CD4-positive, CD25-positive, alpha-beta regulatory T cell (primary cell): Measurements from ENCODE around the gene DZIP1. TPM values are rescaled to one million over a fixed set of nuclear protein-coding genes. Genes with fewer than 3 reads are reported as not detected.

Experiments
- ATAC-seq, 2 donors: fragments of 150-1000 bp; cut with Tn5 transposase; one replicate each; pipeline ENCODE4 v1.10.0; 2021; ENCODE audit warnings: low read depth in 2 of 2, moderate number of reproducible peaks in 2 of 2, moderate library complexity in 1 of 2
- DNase-seq, 3 donors: peaks; one replicate each; pipeline versions ENCODE4 v3.0.0 to v3.0.0-alpha.2; 2012 to 2022; ENCODE audit warnings: mixed read lengths in 1 of 3
- H3K27ac ChIP-seq: one replicate; pipeline ENCODE4 v1.7.0; 2013; ENCODE audit warnings: mild to moderate bottlenecking, low read length; ENCODE audit not compliant: insufficient read depth, poor library complexity, severe bottlenecking
- H3K27me3 ChIP-seq: one replicate; pipeline ENCODE4 v1.7.0; 2013; ENCODE audit warnings: low read length; ENCODE audit not compliant: control insufficient read depth, insufficient read depth
- H3K36me3 ChIP-seq: one replicate; pipeline ENCODE4 v1.7.0; 2013; ENCODE audit warnings: mild to moderate bottlenecking, low read length, moderate library complexity; ENCODE audit not compliant: control insufficient read depth, insufficient read depth
- H3K4me1 ChIP-seq: 2 replicates; pipeline ENCODE4 v1.7.0; 2013; ENCODE audit warnings: mild to moderate bottlenecking, low read length; ENCODE audit not compliant: insufficient read depth, control insufficient read depth, poor library complexity, severe bottlenecking
- H3K4me3 ChIP-seq: one replicate; pipeline ENCODE4 v1.7.0; 2013; ENCODE audit warnings: low read depth, mild to moderate bottlenecking, low read length, moderate library complexity
- H3K9me3 ChIP-seq, 2 experiments: 1 replicate in 1 of 2; 2 replicates in 1 of 2; pipeline ENCODE4 v1.7.0; 2013; ENCODE audit warnings: low read length in 2 of 2, mild to moderate bottlenecking in 1 of 2, moderate library complexity in 1 of 2; ENCODE audit not compliant: control insufficient read depth in 2 of 2
- H3K27ac Mint-ChIP-seq, 3 donors: one replicate each; pipeline ENCODE4 v1.8.0; 2020 to 2022; ENCODE audit warnings: mild to moderate bottlenecking in 3 of 3, mixed read lengths in 3 of 3, moderate library complexity in 2 of 3
- H3K27me3 Mint-ChIP-seq: one replicate; pipeline ENCODE4 v1.8.0; 2022; ENCODE audit warnings: mild to moderate bottlenecking, mixed read lengths
- H3K36me3 Mint-ChIP-seq: one replicate; pipeline ENCODE4 v1.8.0; 2020; ENCODE audit warnings: mixed read lengths
- H3K4me1 Mint-ChIP-seq, 4 donors: one replicate each; pipeline ENCODE4 v1.8.0; 2020 to 2022; ENCODE audit warnings: mixed read lengths in 4 of 4, mild to moderate bottlenecking in 1 of 4
- H3K4me3 Mint-ChIP-seq, 4 donors: one replicate each; pipeline ENCODE4 v1.8.0; 2020 to 2022; ENCODE audit warnings: mild to moderate bottlenecking in 4 of 4, mixed read lengths in 4 of 4, moderate library complexity in 3 of 4
- H3K9me3 Mint-ChIP-seq, 7 donors: one replicate each; pipeline ENCODE4 v1.8.0; 2020 to 2022; ENCODE audit warnings: mixed read lengths in 7 of 7, mild to moderate bottlenecking in 3 of 7, moderate library complexity in 2 of 7
- polyA plus RNA-seq, 4 donors: library from polyadenylated mRNA; unstranded; fragments of 300-500 nt; fragmentation: Illumina TruSeq; gene quantifications; one replicate each; pipeline ENCODE4 v1.2.3, GENCODE V29; 2021
- total RNA-seq: library from RNA; stranded (reverse); gene quantifications from one replicate; pipeline ENCODE4 v1.2.3, GENCODE V29; 2022

DZIP1 gene
- total and polyA plus RNA-seq, 5 donors from 2014 or later = not detected

DNA sequence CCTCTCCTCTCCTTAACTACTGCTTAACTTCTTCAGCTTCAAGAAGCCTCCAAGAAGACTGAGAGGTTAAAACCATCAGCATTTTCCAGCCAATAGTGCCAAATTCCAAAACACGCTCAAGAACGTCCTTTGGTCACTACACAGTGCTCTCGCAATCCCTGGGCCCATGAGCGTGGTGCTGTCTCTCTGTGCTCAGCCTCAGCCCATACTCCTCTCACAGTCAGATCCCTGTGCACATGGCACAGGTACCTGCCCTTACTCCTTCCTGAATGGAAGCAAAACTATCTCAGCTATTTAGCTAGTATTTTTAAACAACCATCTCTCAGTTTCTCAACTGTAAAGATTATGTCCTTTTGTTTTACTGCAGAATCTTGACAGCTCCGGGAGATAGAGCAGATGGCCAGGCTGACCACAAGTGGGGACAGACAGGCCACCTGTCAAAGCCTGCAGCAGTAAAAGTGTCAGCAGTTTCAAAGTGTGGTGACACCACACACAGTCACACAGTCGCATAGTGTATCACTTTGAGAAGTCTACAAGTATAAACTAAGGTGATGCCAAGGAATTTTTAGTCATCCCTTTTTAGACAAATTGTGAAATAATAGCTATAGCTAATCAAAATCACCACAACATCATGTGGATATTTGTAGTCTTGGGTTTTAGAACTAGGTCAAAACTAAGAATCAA, 35.7 kb downstream of the DZIP1 start:
- H3K4me1 ChIP-seq = no peaks in the 10 kb centered on the region
- no peaks in the 10 kb centered on the region for H3K36me3 Mint-ChIP-seq
- no peak overlapping the region for H3K4me3 Mint-ChIP-seq
- no peaks in the 10 kb centered on the region for H3K36me3 ChIP-seq
- DNase-seq (no peak), ATAC-seq (no peak)
- H3K4me3 ChIP-seq = no peak overlapping the region
- H3K27ac ChIP-seq = no peak overlapping the region
- H3K4me1 Mint-ChIP-seq = no peaks in the 10 kb centered on the region
- H3K27me3 ChIP-seq = peaks cover 9% of the 10 kb centered on the region
- H3K27ac Mint-ChIP-seq = no peak overlapping the region
- H3K27me3 Mint-ChIP-seq = no peaks in the 10 kb centered on the region
- H3K9me3 ChIP-seq = no peaks in the 10 kb centered on the region
- H3K9me3 Mint-ChIP-seq = peaks cover 0 to 2% (median 0%) of the 10 kb centered on the region in 7 donors

DNA sequence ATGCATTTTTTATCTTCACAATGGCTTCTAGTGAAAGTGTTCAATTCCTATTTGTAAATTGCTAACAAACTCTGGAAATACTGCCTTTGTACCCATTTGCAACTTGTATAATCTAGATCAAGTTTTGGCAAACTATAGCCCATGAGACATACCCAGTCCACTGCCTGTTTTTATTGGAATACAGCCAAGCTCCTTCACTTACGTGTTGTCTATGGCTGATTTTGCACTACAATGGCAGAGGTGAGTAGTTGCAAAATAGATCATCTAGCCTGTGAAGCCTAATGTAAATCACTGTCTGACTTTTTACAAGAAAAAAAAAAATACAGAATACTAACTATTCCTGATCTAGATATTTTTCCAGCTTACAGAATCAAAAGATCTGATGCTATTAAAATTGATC, 37.1 kb downstream of the DZIP1 start:
- Mint-ChIP-seq H3K36me3 (no peaks in the 10 kb centered on the region), H3K27me3 (no peaks in the 10 kb centered on the region), H3K27ac (no peak overlapping the region), H3K9me3 (peaks cover 0 to 2% (median 0%) of the 10 kb centered on the region in 7 donors), H3K4me3 (no peak overlapping the region), H3K4me1 (no peaks in the 10 kb centered on the region)
- DNase-seq (no peak), ATAC-seq (no peak)
- H3K36me3 ChIP-seq = no peaks in the 10 kb centered on the region
- H3K4me3 ChIP-seq = no peak overlapping the region
- no peaks in the 10 kb centered on the region for H3K9me3 ChIP-seq
- no peaks in the 10 kb centered on the region for H3K4me1 ChIP-seq
- peaks cover 9% of the 10 kb centered on the region for H3K27me3 ChIP-seq
- no peak overlapping the region for H3K27ac ChIP-seq

DNA sequence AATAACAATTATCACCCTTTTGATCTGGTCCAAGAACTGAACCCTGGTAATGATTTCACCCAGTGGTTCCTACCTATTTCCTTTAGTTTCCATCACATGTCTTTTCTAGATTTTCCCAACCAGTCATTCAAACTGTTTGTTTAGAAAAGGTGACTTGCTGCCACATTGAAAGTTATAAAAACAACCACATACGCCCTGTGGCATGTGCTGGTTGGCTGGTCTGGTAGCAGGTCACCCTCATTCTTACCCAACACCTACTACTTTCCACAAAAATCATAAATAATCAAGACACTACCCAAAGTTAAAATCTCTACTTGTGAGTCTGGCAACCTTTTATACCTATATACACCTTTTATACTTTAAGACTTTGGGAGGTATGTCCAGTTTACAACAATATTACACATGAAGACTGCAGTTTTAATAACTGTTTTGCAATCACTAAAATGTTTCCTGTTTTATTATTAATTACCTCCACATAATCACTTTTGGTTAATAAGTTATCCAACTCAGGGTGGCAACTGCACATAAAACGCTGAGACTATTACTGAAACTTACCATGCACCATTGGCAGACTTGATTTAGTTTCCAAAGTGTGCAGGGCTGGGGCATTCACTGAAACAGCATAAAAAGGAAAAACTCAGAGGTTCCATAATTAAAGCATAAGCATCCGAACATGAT, 38.9 kb downstream of the DZIP1 start:
- no peak overlapping the region for H3K4me3 ChIP-seq
- no peak for DNase-seq
- no peaks in the 10 kb centered on the region for H3K36me3 ChIP-seq
- ATAC-seq = no peak
- H3K27me3 ChIP-seq = peaks cover 9% of the 10 kb centered on the region
- peaks cover 0 to 3% (median 0%) of the 10 kb centered on the region in 7 donors for H3K9me3 Mint-ChIP-seq
- no peaks in the 10 kb centered on the region for H3K4me1 ChIP-seq
- no peak overlapping the region for H3K27ac Mint-ChIP-seq
- no peaks in the 10 kb centered on the region for H3K27me3 Mint-ChIP-seq
- no peaks in the 10 kb centered on the region for H3K9me3 ChIP-seq
- no peaks in the 10 kb centered on the region for H3K4me1 Mint-ChIP-seq
- H3K27ac ChIP-seq = no peak overlapping the region
- no peak overlapping the region for H3K4me3 Mint-ChIP-seq
- no peaks in the 10 kb centered on the region for H3K36me3 Mint-ChIP-seq

DNA sequence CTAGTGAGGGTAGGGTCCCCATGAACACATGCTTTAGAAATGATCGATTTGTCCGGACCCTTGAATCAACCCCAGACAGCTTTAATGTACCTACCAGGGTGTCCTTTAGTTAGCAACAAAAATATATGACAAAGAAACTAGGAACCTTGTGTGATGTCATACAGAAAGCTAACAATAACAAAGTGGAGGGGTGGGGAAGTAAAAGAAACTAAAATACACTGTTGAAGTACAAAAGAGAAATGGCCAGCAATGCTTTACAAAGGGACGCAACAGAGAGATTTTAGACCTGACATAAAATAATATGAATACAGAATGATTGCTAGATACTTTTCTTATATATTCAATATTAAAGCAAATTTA, 40.0 kb downstream of the DZIP1 start:
- Mint-ChIP-seq H3K9me3 (peaks cover 0 to 3% (median 0%) of the 10 kb centered on the region in 7 donors), H3K36me3 (no peaks in the 10 kb centered on the region), H3K27ac (no peak overlapping the region), H3K4me3 (no peak overlapping the region), H3K4me1 (no peaks in the 10 kb centered on the region), H3K27me3 (no peaks in the 10 kb centered on the region)
- H3K27me3 ChIP-seq = peaks cover 9% of the 10 kb centered on the region
- H3K27ac ChIP-seq = no peak overlapping the region
- no peaks in the 10 kb centered on the region for H3K4me1 ChIP-seq
- no peaks in the 10 kb centered on the region for H3K36me3 ChIP-seq
- no peak overlapping the region for H3K4me3 ChIP-seq
- H3K9me3 ChIP-seq = no peaks in the 10 kb centered on the region
- DNase-seq (no peak), ATAC-seq (no peak)

DNA sequence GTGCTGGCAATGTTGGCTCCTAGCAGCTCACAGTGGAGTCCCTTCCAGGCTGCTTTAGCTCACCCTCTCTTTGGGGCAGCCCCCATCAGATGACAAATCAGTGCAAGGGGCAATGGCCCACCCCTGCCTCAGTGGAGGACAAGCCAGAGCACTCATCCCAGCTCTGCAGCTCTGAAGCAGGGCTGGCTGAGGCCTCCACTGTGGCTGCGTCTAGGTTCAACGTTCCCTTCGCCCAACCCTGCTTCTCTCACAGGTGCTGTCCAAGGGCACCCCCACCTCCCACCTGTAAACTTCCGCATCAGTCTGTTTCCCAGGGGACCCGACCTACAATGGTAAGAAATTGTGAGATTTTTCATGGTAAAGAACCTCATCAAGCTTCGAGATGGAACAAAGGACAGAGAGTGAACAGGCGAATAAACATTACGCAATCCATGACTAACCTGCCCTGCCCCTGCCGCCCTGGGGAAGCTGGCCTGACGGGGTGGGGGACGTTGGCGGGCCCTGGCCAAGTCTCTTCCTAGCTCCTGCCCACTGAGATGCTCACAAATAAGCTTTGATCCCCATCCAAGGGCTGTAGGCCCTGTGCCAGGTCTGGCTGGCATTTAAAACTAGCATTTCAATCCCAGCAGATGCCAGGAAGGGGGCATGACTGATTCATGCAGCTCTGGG, 40.5 kb downstream of the DZIP1 start:
- no peaks in the 10 kb centered on the region for H3K9me3 ChIP-seq
- H3K27me3 ChIP-seq = peaks cover 9% of the 10 kb centered on the region
- no peak for ATAC-seq
- no peak for DNase-seq
- Mint-ChIP-seq H3K27me3 (no peaks in the 10 kb centered on the region), H3K4me3 (no peak overlapping the region), H3K36me3 (no peaks in the 10 kb centered on the region), H3K27ac (no peak overlapping the region), H3K4me1 (no peaks in the 10 kb centered on the region), H3K9me3 (peaks cover 0 to 3% (median 0%) of the 10 kb centered on the region in 7 donors)
- H3K4me3 ChIP-seq = no peak overlapping the region
- no peaks in the 10 kb centered on the region for H3K4me1 ChIP-seq
- H3K36me3 ChIP-seq = no peaks in the 10 kb centered on the region
- H3K27ac ChIP-seq = no peak overlapping the region

DNA sequence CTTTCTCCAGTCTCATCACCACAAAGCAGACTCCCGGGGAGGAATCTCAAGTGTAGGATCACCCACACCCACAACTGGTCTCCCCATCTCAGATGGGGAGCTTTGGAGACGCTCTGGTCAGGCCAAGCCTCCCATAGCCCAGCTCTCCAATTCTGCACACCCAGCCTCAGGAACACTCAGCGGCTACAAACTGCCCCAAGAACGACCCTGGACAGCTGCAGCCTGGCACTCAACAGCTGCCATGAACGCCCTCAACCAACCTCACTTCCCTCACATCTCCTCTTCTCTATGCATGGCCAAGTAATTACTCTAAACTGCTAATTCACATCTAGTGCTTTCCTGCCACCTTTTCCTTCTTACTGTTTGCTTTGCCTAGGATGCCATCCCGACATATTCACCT, 42.6 kb downstream of the DZIP1 start:
- H3K27ac ChIP-seq = no peak overlapping the region
- H3K4me3 ChIP-seq = no peak overlapping the region
- H3K4me1 ChIP-seq = no peaks in the 10 kb centered on the region
- no peaks in the 10 kb centered on the region for H3K27me3 Mint-ChIP-seq
- H3K9me3 ChIP-seq = no peaks in the 10 kb centered on the region
- peaks cover 9% of the 10 kb centered on the region for H3K27me3 ChIP-seq
- no peak overlapping the region for H3K4me3 Mint-ChIP-seq
- H3K36me3 Mint-ChIP-seq = no peaks in the 10 kb centered on the region
- no peaks in the 10 kb centered on the region for H3K4me1 Mint-ChIP-seq
- no peak overlapping the region for H3K27ac Mint-ChIP-seq
- DNase-seq = no peak
- H3K9me3 Mint-ChIP-seq = peaks cover 0 to 3% (median 0%) of the 10 kb centered on the region in 7 donors
- no peaks in the 10 kb centered on the region for H3K36me3 ChIP-seq
- no peak for ATAC-seq

DNA sequence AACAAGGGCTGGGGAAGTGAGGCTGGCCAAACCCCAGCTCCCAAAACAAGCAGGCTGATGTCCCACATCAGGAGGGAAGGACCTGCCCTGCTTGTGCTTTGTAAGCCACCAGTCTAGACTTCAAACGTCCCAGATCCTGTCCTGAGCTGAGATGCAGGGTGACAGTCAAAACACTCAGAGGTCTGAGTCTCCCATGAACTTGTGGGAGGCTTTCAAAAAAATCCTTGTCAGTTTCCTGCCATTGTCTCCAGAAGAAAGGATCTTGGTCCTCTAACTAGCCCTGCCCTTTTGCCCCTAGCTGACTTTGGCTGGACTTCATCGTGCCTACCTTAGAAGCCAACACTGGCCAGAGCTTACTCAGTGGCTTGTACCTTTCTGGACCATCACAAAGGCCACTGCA, 43.3 kb downstream of the DZIP1 start:
- H3K9me3 Mint-ChIP-seq = peaks cover 0 to 3% (median 0%) of the 10 kb centered on the region in 7 donors
- Histone ChIP-seq H3K36me3 (no peaks in the 10 kb centered on the region), H3K27me3 (peaks cover 8% of the 10 kb centered on the region), H3K4me3 (no peak overlapping the region), H3K4me1 (no peaks in the 10 kb centered on the region), H3K27ac (no peak overlapping the region), H3K9me3 (no peaks in the 10 kb centered on the region)
- no peak for DNase-seq
- ATAC-seq = no peak
- H3K27ac Mint-ChIP-seq = no peak overlapping the region
- H3K4me3 Mint-ChIP-seq = no peak overlapping the region
- H3K36me3 Mint-ChIP-seq = no peaks in the 10 kb centered on the region
- H3K4me1 Mint-ChIP-seq = no peaks in the 10 kb centered on the region
- no peaks in the 10 kb centered on the region for H3K27me3 Mint-ChIP-seq
